Measurements from ENCODE around the gene CSAG1. TPM values are rescaled to one million over a fixed set of nuclear protein-coding genes. Genes with fewer than 3 reads are reported as not detected.
A peak's percentile ranks its signal among the peaks of the same experiment; 100 is the strongest.
"Not testable (repeated sequence)": the region's sequence is repeated elsewhere in the genome, so short reads cannot be mapped to it uniquely, and the experiment has no call there.

Gene CSAG1
- total RNA-seq, result not detected
- polyA plus RNA-seq (2013, experiment 1 of 2), result not detected
- polyA plus RNA-seq (2013, experiment 2 of 2), result not detected
- long read RNA-seq, experiment 1, result 0 reads
- long read RNA-seq, experiment 2, result 0 reads
- long read RNA-seq, experiment 3, result 0 reads
- long read RNA-seq, experiment 4, result 0 reads

DNA sequence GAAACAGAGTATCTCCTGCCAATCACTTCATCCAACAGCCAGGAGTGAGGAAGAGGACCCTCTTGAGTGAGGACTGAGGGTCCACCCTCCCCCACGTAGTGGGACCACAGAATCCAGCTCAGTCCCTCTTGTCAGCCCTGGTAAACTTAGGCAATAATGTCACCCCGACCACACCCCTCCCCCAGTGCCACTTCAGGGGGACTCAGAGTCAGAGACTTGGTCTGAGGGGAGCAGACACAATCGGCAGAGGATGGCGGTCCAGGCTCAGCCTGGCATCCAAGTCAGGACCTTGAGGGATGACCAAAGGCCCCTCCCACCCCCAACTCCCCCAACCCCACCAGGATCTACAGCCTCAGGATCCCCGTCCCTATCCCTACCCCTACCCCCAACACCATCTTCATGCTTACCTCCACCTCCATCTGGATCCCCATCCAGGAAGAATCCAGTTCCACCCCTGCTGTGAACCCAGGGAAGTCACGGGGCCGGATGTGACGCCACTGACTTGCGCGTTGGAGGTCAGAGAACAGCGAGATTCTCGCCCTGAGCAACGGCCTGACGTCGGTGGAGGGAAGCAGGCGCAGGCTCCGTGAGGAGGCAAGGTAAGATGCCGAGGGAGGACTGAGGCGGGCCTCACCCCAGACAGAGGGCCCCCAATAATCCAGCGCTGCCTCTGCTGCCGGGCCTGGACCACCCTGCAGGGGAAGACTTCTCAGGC, at the start of gene CSAG1, which contains the start of gene MAGEA12:
Gene CSAG1 (minus strand): TSS at position 461 of the 715 bp plus-strand sequence. CDS start 1,261 bp downstream, outside the sequence.
Gene MAGEA12 (plus strand): TSS at position 497 of the 715 bp plus-strand sequence. CDS start 2,405 bp downstream, outside the sequence.
- Mint-ChIP-seq H3K4me1 (no peaks in the 10 kb centered on the region), H3K9me3 (peaks cover 52% of the 10 kb centered on the region), H3K27me3 (ENCODE audit: insufficient read depth) (peaks cover 3% of the 10 kb centered on the region), H3K4me3 (no peak within 1 kb of the TSS), H3K36me3 (ENCODE audit: low read depth) (no peaks in the 10 kb centered on the region), H3K27ac (no peak within 1 kb of the TSS)
- no peaks in the 10 kb centered on the region for H3K9me3 ChIP-seq (ENCODE audit: control insufficient read depth, low read length)
- no peaks in the 10 kb centered on the region for H3K4me1 ChIP-seq (ENCODE audit: control insufficient read depth, insufficient read depth, low read length)
- no peak within 1 kb of the TSS for H3K9ac ChIP-seq (ENCODE audit: extremely low read depth, low read length, poor library complexity, severe bottlenecking)
- no peak within 1 kb of the TSS for H3K27ac ChIP-seq (ENCODE audit: low read depth, low read length)
- WGBS, 2 experiments (ENCODE audit: insufficient coverage in 1 of 2, insufficient read length in 1 of 2), result 94% methylated on average over 7 of the region's 21 CpGs; no CpG with 5 or more reads in 1 of the 2 experiments
- DNase-seq, result no peak
- TF ChIP-seq, protein P1, sequence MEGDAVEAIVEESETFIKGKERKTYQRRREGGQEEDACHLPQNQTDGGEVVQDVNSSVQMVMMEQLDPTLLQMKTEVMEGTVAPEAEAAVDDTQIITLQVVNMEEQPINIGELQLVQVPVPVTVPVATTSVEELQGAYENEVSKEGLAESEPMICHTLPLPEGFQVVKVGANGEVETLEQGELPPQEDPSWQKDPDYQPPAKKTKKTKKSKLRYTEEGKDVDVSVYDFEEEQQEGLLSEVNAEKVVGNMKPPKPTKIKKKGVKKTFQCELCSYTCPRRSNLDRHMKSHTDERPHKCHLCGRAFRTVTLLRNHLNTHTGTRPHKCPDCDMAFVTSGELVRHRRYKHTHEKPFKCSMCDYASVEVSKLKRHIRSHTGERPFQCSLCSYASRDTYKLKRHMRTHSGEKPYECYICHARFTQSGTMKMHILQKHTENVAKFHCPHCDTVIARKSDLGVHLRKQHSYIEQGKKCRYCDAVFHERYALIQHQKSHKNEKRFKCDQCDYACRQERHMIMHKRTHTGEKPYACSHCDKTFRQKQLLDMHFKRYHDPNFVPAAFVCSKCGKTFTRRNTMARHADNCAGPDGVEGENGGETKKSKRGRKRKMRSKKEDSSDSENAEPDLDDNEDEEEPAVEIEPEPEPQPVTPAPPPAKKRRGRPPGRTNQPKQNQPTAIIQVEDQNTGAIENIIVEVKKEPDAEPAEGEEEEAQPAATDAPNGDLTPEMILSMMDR (conservative IDR thresholded peaks at IDR 0.05), result no peak
- no peak within 1 kb of the TSS for H3K4me3 ChIP-seq (ENCODE audit: low read length)
- no peaks in the 10 kb centered on the region for H3K27me3 ChIP-seq (ENCODE audit: control insufficient read depth, insufficient read depth, low read length, poor library complexity, severe bottlenecking)
- H3K36me3 ChIP-seq (ENCODE audit: control insufficient read depth, insufficient read depth, low read length), result no peaks in the 10 kb centered on the region

DNA sequence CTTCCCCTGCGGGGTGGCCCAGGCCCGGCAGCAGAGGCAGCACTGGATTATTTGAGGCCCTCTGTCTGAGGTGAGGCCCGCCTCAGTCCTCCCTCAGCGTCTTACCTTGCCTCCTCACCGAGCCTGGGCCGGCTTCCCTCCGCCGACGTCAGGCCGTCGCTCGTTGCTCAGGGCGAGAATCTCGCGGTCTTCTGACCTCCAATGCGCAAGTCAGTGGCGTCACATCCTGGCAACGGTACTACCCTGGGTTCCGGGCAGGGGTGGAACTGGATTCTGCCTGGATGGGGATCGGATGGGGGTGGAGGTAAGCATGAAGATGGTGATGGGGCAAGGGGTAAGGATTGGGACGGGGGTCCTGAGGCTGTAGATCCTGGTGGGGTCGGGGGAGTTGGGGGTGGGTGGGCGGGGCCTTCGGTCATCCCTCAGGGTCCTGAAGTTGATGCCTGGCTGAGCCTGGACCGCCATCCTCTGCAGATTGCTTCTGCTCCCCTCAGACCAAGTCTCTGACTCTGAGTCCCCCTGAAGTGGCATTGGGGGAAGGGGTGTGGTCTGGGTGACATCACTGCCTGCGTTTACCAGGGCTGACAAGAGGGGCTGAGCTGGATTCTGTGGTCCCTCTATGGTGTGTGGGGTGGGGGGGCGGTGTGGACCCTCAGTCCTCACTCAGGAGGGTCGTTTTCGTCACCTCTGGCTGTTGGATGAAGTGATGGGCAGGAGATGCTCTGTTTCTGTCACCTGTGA, 36.2 kb upstream of the CSAG1 start, which contains the start of gene MAGEA6:
Gene MAGEA6 (minus strand): TSS at position 141 of the 741 bp plus-strand sequence. CDS start 2,039 bp downstream, outside the sequence.
- not testable (repeated sequence) for H3K4me1 ChIP-seq (ENCODE audit: control insufficient read depth, insufficient read depth, low read length); H3K27me3 ChIP-seq (ENCODE audit: control insufficient read depth, insufficient read depth, low read length, poor library complexity, severe bottlenecking); H3K36me3 ChIP-seq (ENCODE audit: control insufficient read depth, insufficient read depth, low read length); H3K4me3 Mint-ChIP-seq; H3K9ac ChIP-seq (ENCODE audit: extremely low read depth, low read length, poor library complexity, severe bottlenecking); H3K4me3 ChIP-seq (ENCODE audit: low read length); H3K9me3 ChIP-seq (ENCODE audit: control insufficient read depth, low read length); H3K36me3 Mint-ChIP-seq (ENCODE audit: low read depth); H3K27ac ChIP-seq (ENCODE audit: low read depth, low read length); H3K4me1 Mint-ChIP-seq; DNase-seq; H3K27ac Mint-ChIP-seq; H3K9me3 Mint-ChIP-seq; H3K27me3 Mint-ChIP-seq (ENCODE audit: insufficient read depth)
- WGBS, 2 experiments (ENCODE audit: insufficient coverage in 1 of 2, insufficient read length in 1 of 2), result no CpG with 5 or more reads among the region's 29 CpGs

DNA sequence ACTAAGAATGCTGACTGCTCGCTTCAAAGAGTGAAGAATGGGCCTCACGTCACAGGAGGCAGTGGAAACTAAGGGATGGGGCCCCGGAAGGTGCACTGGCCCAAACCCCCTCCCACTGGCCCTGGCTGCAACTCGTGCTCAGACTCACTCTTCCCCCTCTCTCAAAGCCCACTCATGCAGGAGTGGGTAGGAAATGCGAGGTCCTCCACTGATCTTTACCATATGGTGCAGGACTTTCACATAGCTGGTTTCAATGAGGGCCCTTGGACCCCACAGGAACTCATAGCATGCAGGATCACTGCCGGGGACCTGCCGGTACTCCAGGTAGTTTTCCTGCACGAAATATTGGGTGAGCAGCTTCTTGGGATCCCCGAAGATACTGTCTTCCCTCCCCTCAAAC, 33.0 kb upstream of the CSAG1 start:
- not testable (repeated sequence) for H3K27me3 Mint-ChIP-seq (ENCODE audit: insufficient read depth); H3K4me1 ChIP-seq (ENCODE audit: control insufficient read depth, insufficient read depth, low read length); H3K36me3 ChIP-seq (ENCODE audit: control insufficient read depth, insufficient read depth, low read length); H3K36me3 Mint-ChIP-seq (ENCODE audit: low read depth); H3K4me1 Mint-ChIP-seq; H3K9me3 ChIP-seq (ENCODE audit: control insufficient read depth, low read length); H3K27ac ChIP-seq (ENCODE audit: low read depth, low read length); H3K9ac ChIP-seq (ENCODE audit: extremely low read depth, low read length, poor library complexity, severe bottlenecking); H3K9me3 Mint-ChIP-seq; H3K4me3 ChIP-seq (ENCODE audit: low read length); H3K27me3 ChIP-seq (ENCODE audit: control insufficient read depth, insufficient read depth, low read length, poor library complexity, severe bottlenecking); H3K27ac Mint-ChIP-seq; H3K4me3 Mint-ChIP-seq
- 87 to 100% methylated on average over 1 to 6 of the region's 9 CpGs for WGBS, 2 experiments (ENCODE audit: insufficient coverage in 1 of 2, insufficient read length in 1 of 2)
- peak; percentile 3 for DNase-seq

DNA sequence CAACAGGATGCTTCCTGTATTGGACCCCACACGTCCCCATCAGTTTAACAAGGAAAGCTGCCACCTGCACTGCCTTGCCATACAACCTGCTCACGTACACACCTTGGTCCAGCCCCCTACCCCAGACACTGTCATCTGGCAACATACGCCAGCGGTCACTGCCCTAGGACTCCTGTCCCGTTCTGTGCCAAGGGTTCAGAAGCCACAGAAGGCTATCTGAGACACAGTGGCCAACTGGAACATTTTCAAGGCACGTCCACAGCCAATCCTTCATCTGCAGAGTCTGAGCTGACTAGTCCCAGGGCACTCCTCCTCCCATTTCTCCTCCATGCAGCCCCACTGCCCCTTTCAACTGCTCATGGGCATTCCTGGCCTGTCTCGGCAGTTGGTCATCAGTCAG, 28.1 kb upstream of the CSAG1 start:
- not testable (repeated sequence) for H3K4me3 ChIP-seq (ENCODE audit: low read length); DNase-seq; H3K9me3 Mint-ChIP-seq; H3K27ac ChIP-seq (ENCODE audit: low read depth, low read length); H3K27me3 Mint-ChIP-seq (ENCODE audit: insufficient read depth); H3K9me3 ChIP-seq (ENCODE audit: control insufficient read depth, low read length); H3K27ac Mint-ChIP-seq; H3K4me3 Mint-ChIP-seq; H3K36me3 ChIP-seq (ENCODE audit: control insufficient read depth, insufficient read depth, low read length); H3K27me3 ChIP-seq (ENCODE audit: control insufficient read depth, insufficient read depth, low read length, poor library complexity, severe bottlenecking); H3K4me1 Mint-ChIP-seq; H3K36me3 Mint-ChIP-seq (ENCODE audit: low read depth); H3K9ac ChIP-seq (ENCODE audit: extremely low read depth, low read length, poor library complexity, severe bottlenecking); H3K4me1 ChIP-seq (ENCODE audit: control insufficient read depth, insufficient read depth, low read length)
- no CpG with 5 or more reads among the region's 7 CpGs for WGBS, 2 experiments (ENCODE audit: insufficient coverage in 1 of 2, insufficient read length in 1 of 2)

DNA sequence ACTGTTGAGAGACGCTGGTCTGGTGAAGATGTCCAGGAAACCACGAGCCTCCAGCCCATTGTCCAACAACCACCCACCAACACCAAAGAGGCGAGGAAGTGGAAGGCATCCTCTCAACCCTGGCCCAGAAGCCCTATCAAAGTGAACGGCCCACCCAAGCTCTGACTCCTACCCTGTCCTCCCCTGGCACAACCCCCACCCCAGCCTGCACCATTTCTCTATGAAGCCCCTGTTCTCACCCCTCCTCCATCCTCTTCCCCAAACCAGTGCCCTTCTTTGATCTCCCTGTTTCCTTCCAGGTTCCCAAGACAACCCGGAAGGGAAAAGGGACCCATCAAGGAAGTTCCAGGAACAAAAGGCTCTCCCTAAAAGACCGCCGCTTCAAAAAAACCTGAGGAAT, 26.0 kb upstream of the CSAG1 start:
- H3K4me1 Mint-ChIP-seq; H3K27me3 ChIP-seq (ENCODE audit: control insufficient read depth, insufficient read depth, low read length, poor library complexity, severe bottlenecking); H3K36me3 Mint-ChIP-seq (ENCODE audit: low read depth); H3K4me3 ChIP-seq (ENCODE audit: low read length); H3K9me3 ChIP-seq (ENCODE audit: control insufficient read depth, low read length); H3K9ac ChIP-seq (ENCODE audit: extremely low read depth, low read length, poor library complexity, severe bottlenecking); H3K27ac Mint-ChIP-seq; H3K9me3 Mint-ChIP-seq; H3K36me3 ChIP-seq (ENCODE audit: control insufficient read depth, insufficient read depth, low read length); H3K27ac ChIP-seq (ENCODE audit: low read depth, low read length); H3K27me3 Mint-ChIP-seq (ENCODE audit: insufficient read depth); H3K4me1 ChIP-seq (ENCODE audit: control insufficient read depth, insufficient read depth, low read length); DNase-seq; H3K4me3 Mint-ChIP-seq: not testable (repeated sequence)
- WGBS, 2 experiments (ENCODE audit: insufficient coverage in 1 of 2, insufficient read length in 1 of 2), result no CpG with 5 or more reads among the region's 7 CpGs

- WGBS, 2 experiments (ENCODE audit: insufficient coverage in 1 of 2, insufficient read length in 1 of 2), result no CpG with 5 or more reads among the region's 2 CpGs
- DNase-seq, H3K9me3 Mint-ChIP-seq: not testable (repeated sequence)
Observed at GRCh38 chrX:152758918-152759317, 25.4 kb upstream of the CSAG1 start, which contains the start of gene CSAG3. TSS of gene CSAG3 (plus strand) at chrX:152759218.

More at GRCh38 chrX:152758918-152759317, 25.4 kb upstream of the CSAG1 start, which contains the start of gene CSAG3:
- not testable (repeated sequence) for H3K4me3 Mint-ChIP-seq; H3K4me3 ChIP-seq (ENCODE audit: low read length); H3K9ac ChIP-seq (ENCODE audit: extremely low read depth, low read length, poor library complexity, severe bottlenecking); H3K27ac ChIP-seq (ENCODE audit: low read depth, low read length); H3K27me3 Mint-ChIP-seq (ENCODE audit: insufficient read depth); H3K27ac Mint-ChIP-seq; H3K9me3 ChIP-seq (ENCODE audit: control insufficient read depth, low read length); H3K36me3 Mint-ChIP-seq (ENCODE audit: low read depth); H3K4me1 ChIP-seq (ENCODE audit: control insufficient read depth, insufficient read depth, low read length); H3K4me1 Mint-ChIP-seq; H3K36me3 ChIP-seq (ENCODE audit: control insufficient read depth, insufficient read depth, low read length); H3K27me3 ChIP-seq (ENCODE audit: control insufficient read depth, insufficient read depth, low read length, poor library complexity, severe bottlenecking)
